HS-5 (cell line): ENCODE results near the gene KIAA1328.
"Not testable (repeated sequence)": the region's sequence is repeated elsewhere in the genome, so short reads cannot be mapped to it uniquely, and the experiment has no call there.

ENCODE experiments used
- DNase-seq: peaks from one replicate; pipeline ENCODE4 v3.0.0-alpha.2; 2012; ENCODE audit warnings: low read depth

The KIAA1328 gene

GRCh38 chr18:36828630-36829361 is at the start of gene KIAA1328, which contains the start of gene TPGS2:
KIAA1328 (plus strand) TSS chr18:36829127; CDS start chr18:36829139, 12 bp downstream.
TPGS2 (minus strand) TSS chr18:36829002; CDS start chr18:36828767, 235 bp downstream.
- DNase-seq = no peak

DNA sequence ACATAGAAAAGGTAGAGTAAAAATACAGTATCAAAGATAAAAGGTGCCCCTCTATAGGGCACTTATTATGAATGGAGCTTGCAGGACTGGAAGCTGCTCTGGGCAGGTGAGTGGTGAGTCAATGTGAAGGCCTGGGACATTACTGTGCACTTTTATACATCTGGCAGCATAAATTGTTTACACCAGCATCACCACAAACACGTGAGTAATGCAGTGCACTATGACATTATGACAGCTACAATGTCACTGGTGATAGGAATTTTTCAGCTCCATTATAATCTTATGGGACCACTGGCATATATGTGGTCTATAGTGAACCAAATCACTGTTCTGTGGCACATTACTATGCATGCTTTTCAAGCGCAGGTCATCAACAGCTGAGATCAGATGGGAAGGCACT is 48.2 kb upstream of the KIAA1328 start:
- DNase-seq = peak; percentile 3

DNA sequence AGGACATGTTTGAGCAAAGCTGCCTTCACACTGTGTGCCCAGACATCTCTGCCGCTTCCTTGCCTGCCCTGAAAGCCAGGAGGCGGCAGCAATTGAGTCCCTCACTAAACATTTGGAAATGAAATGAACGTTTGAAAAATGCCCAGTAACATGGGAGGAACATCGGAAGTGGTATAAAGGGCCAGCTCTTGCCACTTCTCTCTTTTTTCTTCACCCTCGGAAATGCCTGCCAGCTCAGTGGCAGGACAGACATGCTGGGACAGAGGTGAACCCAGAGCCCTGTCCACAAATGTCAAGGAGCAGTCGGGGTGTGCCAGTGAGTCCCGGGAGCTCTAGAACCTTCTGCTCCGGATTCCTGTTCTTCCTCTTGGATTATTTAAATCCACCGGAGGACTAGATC is 46.2 kb upstream of the KIAA1328 start:
- DNase-seq = no peak

DNA sequence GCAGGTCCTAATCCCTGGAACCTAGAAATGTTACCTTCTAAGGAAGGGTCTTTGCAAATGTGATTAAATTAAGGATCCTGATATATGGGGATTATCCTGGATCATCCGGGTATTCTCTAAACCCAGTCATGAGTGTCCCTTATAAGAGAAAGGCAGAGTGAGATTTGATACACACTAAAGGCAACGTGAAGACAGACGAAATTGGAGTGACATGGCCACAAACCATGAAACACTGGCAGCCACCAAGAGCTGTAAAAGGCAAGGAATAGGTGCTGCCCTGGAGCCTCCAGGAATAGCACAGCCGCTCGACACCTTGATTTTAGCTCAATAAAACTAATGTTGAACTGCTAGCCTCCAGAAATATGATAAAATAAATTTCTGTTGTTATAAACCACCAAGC is 45.1 kb upstream of the KIAA1328 start:
- no peak for DNase-seq

GRCh38 chr18:36786686-36787085 is 42.2 kb upstream of the KIAA1328 start:
- no peak for DNase-seq

- DNase-seq = no peak
Observed at GRCh38 chr18:36792634-36793283, 36.2 kb upstream of the KIAA1328 start.

DNA sequence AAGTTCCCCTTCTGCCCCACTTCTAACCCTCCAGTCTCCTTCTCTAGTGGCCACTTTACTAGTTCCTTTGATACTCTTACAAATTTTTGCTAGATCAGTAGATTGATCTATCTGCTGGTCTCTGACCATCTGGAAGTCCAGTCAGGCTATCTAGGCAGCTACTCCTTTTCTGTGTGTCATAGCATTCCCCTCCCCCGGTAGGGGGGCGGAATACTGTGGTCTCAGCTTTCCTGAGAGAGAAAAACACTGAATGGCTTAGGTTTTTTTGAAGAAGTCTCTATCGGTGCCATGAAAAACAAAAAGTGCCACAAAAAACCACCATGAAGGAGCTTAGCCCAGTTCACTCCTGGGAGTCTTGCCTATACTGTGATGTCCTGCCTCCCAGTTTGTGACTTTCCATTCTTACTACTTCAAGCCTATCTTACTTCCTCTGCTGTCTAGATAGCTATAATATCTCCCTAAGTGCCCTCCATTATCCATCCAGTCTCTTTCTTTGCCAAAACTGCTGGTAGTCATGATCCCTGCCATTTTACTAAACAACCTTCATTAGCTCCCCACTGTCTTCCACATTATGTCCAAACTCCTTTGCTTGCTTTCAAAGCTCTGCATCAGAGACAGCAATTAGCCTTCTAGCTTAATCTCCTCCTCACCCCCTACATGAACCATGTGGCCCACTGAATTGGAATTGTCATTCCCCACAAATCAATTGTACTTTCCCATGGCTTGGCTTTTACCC is 30.0 kb upstream of the KIAA1328 start:
- DNase-seq = no peak

DNA sequence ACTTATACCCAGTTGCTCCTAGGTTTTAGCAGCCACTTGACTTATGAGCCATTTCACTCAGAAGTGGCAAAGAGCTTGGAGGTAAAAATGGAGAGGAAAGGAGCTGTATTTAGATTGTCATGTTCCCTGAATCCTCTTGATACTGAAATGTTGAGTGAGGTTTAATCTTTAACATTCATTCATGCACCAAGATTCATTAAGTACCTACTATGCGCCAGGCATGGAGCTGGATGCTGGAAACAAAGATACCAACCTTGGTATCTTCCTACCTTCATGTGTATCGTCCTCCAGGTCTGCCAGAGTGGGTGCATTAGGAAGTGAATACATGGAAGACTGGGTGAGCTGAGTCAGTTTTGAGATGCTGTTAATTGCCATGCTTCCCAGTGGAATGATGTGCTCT is 23.8 kb upstream of the KIAA1328 start:
- DNase-seq = no peak

DNA sequence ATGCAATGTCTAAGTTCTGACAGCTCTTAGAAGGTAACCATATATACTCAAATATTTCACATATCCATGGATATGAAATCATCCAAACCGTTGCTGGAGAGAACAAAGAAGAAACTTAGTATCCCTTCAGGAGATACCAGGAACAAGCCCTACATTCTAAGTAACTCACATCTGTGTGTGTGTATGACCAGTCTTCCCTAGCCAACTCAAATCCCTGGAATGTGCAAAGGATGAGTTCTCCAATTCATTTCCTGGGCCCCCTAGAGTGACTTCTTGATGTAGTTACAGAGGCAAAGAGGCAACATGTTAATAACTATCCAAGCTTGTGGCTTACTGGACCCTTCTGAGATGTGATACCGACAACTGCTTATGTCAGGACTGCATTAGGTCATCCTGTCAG is 20.2 kb upstream of the KIAA1328 start:
- peak; percentile 73 for DNase-seq

GRCh38 chr18:36809590-36810381 is 19.1 kb upstream of the KIAA1328 start:
- peak; percentile 15 for DNase-seq

GRCh38 chr18:36811430-36811829 is 17.5 kb upstream of the KIAA1328 start:
- DNase-seq = no peak

DNA sequence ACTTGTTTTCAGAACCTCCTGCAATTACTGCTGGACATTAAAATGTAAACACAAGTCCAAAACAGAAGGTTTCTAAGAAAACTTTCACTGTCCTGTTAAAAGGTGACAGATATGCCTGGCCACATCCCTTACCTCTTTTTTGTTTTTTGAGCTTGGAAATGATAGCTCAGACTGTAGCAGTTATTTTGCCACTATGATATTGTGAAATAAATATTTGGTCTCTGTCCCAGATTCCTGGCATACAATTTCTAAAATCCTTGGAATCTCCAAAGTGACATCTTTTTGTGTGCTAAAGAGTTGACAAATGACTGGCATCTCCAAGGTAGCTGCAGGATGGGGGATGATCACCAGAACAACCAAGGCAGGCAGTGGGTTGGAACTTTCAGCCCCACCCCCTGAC is 17.0 kb upstream of the KIAA1328 start:
- DNase-seq = no peak

DNA sequence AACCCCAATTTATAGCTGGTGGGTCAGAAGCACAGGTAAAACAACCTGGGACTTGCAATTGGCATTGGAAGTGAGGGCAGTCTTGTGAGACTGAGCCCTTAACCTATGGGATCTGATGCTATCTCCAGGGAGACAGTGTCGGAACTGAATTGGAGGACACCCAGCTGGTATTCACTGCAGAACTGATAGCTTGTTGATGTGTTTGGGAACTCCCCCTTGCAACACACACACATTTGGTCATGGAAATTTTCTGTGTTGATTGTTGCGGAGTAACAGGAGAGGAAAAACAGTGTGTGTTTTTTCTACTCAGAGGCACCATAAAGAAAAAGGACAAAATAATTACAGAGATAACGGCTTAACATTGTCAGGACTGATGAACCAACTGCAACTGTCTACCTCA is 16.2 kb upstream of the KIAA1328 start:
- DNase-seq = no peak

DNA sequence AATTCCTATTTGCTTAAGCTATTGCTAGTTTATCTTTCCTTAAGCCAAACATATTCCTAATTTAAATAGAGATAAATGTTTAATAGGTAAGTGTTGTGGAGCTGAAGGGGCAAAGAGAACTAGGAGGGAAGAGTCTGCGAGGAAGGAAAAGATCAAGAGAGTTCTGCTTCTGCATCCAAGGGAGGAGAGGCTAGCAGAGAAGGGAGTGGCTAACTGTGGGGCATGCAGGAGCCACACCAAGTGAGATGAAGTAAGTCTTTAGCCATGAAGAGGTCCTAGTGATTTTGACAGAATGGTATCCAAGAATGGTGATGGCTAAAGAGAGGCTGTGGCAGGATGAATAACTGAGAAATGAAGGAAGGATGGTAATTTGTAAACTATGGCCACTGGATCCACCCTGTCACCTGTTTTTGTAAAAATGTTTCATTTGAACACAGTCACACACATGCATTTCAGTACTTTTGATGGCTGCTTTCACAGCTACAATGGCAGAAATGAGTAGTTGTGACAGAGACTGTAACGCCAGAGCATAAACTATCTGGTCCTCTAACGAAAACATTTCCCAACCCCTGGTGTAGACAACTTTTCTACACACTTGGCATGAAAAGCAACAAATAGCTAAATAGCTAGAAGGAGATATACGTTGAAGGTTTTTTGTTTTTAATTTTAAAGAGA is 15.7 kb upstream of the KIAA1328 start:
- no peak for DNase-seq

- no peak for DNase-seq
Observed at GRCh38 chr18:36813824-36814223, 15.1 kb upstream of the KIAA1328 start.

DNA sequence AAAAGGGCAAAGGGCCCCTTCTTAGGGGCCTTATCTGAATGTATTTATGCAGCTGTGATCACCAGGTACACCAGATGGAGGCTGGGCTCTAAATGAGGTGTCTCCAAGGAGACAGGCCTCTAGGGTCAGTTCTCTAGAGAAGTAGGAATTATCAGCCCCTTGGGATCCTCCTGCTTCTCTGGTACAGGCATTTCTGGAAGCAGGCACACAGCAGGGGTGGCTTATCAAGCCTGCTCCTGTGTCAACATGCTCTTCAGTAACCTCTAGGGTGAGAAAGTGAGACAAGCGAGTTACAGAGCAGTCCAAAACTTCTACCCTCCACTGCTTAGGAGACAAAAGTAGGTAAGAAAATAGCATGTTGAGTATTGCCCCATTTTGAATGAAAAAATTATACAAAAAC is 13.9 kb upstream of the KIAA1328 start:
- DNase-seq = no peak

DNA sequence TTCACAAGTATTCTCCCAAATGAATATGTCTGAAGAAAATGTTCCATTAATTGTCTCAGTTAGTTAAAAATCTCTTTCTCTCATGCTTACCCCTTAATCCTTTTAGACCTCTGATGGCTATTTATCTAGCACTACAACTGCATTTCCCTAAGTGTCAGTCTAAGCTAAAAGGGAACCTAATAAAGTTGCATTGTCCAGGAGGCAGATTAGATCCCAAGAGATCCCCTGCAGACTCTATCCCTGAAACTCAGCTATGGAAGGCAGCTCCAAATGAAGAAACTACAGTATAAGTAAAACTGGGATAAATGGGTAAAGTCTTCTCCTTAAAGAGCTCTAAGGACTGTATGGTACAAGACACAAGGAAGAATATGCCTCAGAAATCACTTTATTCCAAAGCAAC is 12.8 kb upstream of the KIAA1328 start:
- not testable (repeated sequence) for DNase-seq

DNA sequence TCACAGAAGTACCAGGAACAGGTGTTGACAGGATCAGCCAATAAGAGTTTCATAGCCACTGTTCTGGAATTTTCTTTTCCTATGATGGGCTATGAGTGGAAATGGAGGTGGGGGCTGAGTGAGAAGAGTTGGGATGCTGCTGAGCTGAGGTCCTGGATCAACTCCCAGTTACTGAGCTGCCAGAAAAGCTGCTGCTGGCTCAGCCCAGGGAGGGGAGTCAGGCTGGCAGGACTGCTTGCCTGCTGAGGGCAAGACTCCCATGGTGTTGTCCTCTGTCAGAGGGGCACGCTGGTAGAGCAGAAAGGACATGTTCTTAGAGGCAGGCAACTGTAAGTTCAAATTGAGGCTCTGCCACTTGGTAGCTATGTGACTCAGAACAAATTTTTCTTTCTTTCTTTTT is 11.9 kb upstream of the KIAA1328 start:
- no peak for DNase-seq

DNA sequence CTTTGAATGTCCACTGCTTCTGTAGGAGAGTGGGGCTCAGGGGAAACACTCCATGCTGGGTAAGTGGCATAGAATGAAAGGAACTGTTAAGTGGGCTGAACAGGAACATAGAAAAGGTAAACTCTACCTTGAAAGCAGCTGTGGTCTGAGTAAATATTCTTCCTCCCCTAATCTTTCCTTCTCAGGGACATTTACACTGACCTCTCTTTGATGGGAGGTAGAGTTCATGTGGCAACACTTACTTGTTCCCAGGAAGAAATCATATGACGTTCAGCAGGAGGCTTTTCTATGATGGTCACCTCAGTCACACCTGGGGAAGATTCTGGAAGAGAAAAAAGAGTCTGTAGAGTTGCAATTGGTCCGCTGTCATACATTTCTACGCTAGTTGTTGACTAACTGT is 10.3 kb upstream of the KIAA1328 start:
- DNase-seq = no peak

- no peak for DNase-seq
Observed at GRCh38 chr18:36819621-36820020, 9.3 kb upstream of the KIAA1328 start.

- no peak for DNase-seq
Observed at GRCh38 chr18:36821681-36822080, 7.2 kb upstream of the KIAA1328 start.

- DNase-seq = no peak
Observed at GRCh38 chr18:36825526-36825925, 3.4 kb upstream of the KIAA1328 start.
